Neural cell (in vitro differentiated cells): ENCODE data around the gene LRRC72. TPM values are rescaled to one million over a fixed set of nuclear protein-coding genes. Genes with fewer than 3 reads are reported as not detected.

Source experiments
- H2AFZ ChIP-seq: fragments of 200-600, 300-800 bp; sonication (generic), shearing (Covaris generic); 2 replicates; pipeline ENCODE4 v1.6.0; 2014; ENCODE audit warnings: low read depth, mild to moderate bottlenecking, antibody characterized with exemption, low read length, moderate library complexity
- H3F3A ChIP-seq: fragments of 200-600 bp; shearing (Covaris generic); 2 replicates; pipeline ENCODE4 v1.6.1; 2016; ENCODE audit warnings: mild to moderate bottlenecking, moderate library complexity, mixed read lengths, antibody characterized with exemption, low read length; ENCODE audit not compliant: insufficient read depth, poor library complexity, severe bottlenecking
- H3K27ac ChIP-seq: fragments of 200-600, 300-800 bp; sonication (generic), shearing (Covaris generic); 2 replicates; pipeline ENCODE4 v1.5.1; 2014; ENCODE audit warnings: mild to moderate bottlenecking, low read length, moderate library complexity
- H3K27me3 ChIP-seq: fragments of 300-800, 200-600 bp; sonication (generic), shearing (Covaris generic); 2 replicates; pipeline ENCODE4 v1.6.0; 2014; ENCODE audit warnings: mild to moderate bottlenecking, low read depth, low read length, moderate library complexity; ENCODE audit not compliant: insufficient read depth
- H3K36me3 ChIP-seq: fragments of 300-800, 200-600 bp; sonication (generic), shearing (Covaris generic); 2 replicates; pipeline ENCODE4 v1.5.1; 2014; ENCODE audit warnings: mild to moderate bottlenecking, antibody characterized with exemption, low read length, moderate library complexity; ENCODE audit not compliant: insufficient read depth
- H3K4me2 ChIP-seq: fragments of 300-800, 200-600 bp; sonication (generic), shearing (Covaris generic); 2 replicates; pipeline ENCODE4 v1.6.0; 2014; ENCODE audit warnings: mild to moderate bottlenecking, low read length
- H3K4me3 ChIP-seq: fragments of 300-800, 200-600 bp; sonication (generic), shearing (Covaris generic); 2 replicates; pipeline ENCODE4 v1.5.1; 2014; ENCODE audit warnings: mild to moderate bottlenecking, low read length, moderate library complexity
- H3K79me2 ChIP-seq: fragments of 200-600 bp; shearing (Covaris generic); replicated peaks from 2 replicates; pipeline ENCODE4 v1.6.0; 2014; ENCODE audit warnings: mild to moderate bottlenecking, low read length, moderate library complexity; ENCODE audit not compliant: insufficient read depth
- H3K9ac ChIP-seq: fragments of 300-800, 200-600 bp; sonication (generic), shearing (Covaris generic); 2 replicates; pipeline ENCODE4 v1.6.1; 2016; ENCODE audit warnings: mild to moderate bottlenecking, low read length, mixed read lengths
- H3K9me2 ChIP-seq: fragments of 200-600 bp; shearing (Covaris generic); 2 replicates; pipeline ENCODE4 v1.6.1; 2016; ENCODE audit warnings: mild to moderate bottlenecking, low read length, mixed read lengths; ENCODE audit not compliant: insufficient read depth
- H3K9me3 ChIP-seq: fragments of 200-600, 300-800 bp; sonication (generic), shearing (Covaris generic); 2 replicates; pipeline ENCODE4 v1.6.1; 2016; ENCODE audit warnings: mild to moderate bottlenecking, mixed run types, low read length, moderate library complexity, mixed read lengths
- H4K20me1 ChIP-seq: fragments of 200-600 bp; shearing (Covaris generic); 2 replicates; pipeline ENCODE4 v1.6.1; 2016; ENCODE audit warnings: mild to moderate bottlenecking, mixed run types; ENCODE audit not compliant: insufficient read depth
- EP300 ChIP-seq: fragments of 450-650 bp; conservative IDR thresholded peaks from 2 replicates; pipeline ENCODE4 v1.6.1; 2014; ENCODE audit warnings: antibody characterized with exemption, mild to moderate bottlenecking, moderate library complexity; ENCODE audit not compliant: poor library complexity, severe bottlenecking
- EZH2 ChIP-seq: fragments of 200-600, 300-800 bp; shearing (Covaris generic), sonication (generic); IDR thresholded peaks from 2 replicates; pipeline ENCODE4 v1.6.1; 2014; ENCODE audit warnings: antibody characterized with exemption, low read length, borderline replicate concordance, mild to moderate bottlenecking; ENCODE audit not compliant: insufficient read depth, poor library complexity, severe bottlenecking
- MXI1 ChIP-seq: fragments of 450-650 bp; conservative IDR thresholded peaks from 2 replicates; pipeline ENCODE4 v1.6.1; 2014; ENCODE audit warnings: antibody characterized with exemption, mild to moderate bottlenecking; ENCODE audit not compliant: poor library complexity, severe bottlenecking
- POLR2AphosphoS5 ChIP-seq: IDR thresholded peaks from 2 replicates; pipeline ENCODE4 v1.6.1; 2012
- RAD21 ChIP-seq: fragments of 450-650 bp; conservative IDR thresholded peaks from 2 replicates; pipeline ENCODE4 v1.6.1; 2014; ENCODE audit warnings: antibody characterized with exemption, mild to moderate bottlenecking, moderate library complexity
- SMC3 ChIP-seq: fragments of 450-650 bp; conservative IDR thresholded peaks from 2 replicates; pipeline ENCODE4 v1.6.1; 2014; ENCODE audit warnings: antibody characterized with exemption, mild to moderate bottlenecking, moderate library complexity; ENCODE audit not compliant: poor library complexity
- TAF1 ChIP-seq: IDR thresholded peaks from 2 replicates; pipeline ENCODE4 v1.6.1; 2012; ENCODE audit warnings: low read depth
- polyA plus RNA-seq: library from polyadenylated mRNA; depleted of rRNA; stranded (reverse); fragments of >200 nt; gene quantifications from 2 replicates; pipeline ENCODE4 v1.2.3, GENCODE V29; 2014
- TF ChIP-seq, protein P1 (sequence below): fragments of 450-650 bp; IDR thresholded peaks from 2 replicates; pipeline ENCODE4 v1.5.1; 2014; ENCODE audit warnings: antibody characterized with exemption, mild to moderate bottlenecking, moderate library complexity; ENCODE audit not compliant: poor library complexity, severe bottlenecking
- TF ChIP-seq, protein P2 (sequence below): IDR thresholded peaks from 2 replicates; pipeline ENCODE4 v1.6.1; 2012; ENCODE audit warnings: borderline replicate concordance

The LRRC72 gene
- polyA plus RNA-seq, 1 donor from 2014 or later: not detected

DNA sequence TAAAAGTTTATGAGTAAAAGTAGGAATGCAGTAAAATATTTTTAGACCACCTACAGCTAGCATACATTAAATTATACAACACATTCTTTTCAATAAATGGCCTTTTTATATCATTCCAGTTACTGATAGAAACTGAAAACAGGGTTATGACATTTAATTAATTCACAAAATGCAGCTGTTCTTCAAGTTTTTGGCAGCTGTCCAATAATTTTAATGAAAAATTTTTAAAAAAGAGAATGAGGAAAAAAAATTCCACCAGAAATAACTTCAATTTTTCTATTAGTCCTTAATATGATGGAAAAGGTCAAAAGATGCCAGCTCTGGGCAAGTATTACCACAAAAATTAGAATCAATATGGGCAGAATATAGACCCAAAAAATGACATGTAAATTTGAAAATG lies 11.9 kb upstream of the LRRC72 start:
- Histone ChIP-seq H3K9me3 (no peaks in the 10 kb centered on the region), H4K20me1 (no peaks in the 10 kb centered on the region), H3K27ac (no peak overlapping the region), H3F3A (no peaks in the 10 kb centered on the region), H3K36me3 (no peaks in the 10 kb centered on the region), H3K9ac (no peak overlapping the region), H3K27me3 (no peaks in the 10 kb centered on the region), H2AFZ (no peak overlapping the region), H3K9me2 (no peaks in the 10 kb centered on the region), H3K4me2 (no peak overlapping the region), H3K4me3 (no peak overlapping the region), H3K79me2 (no peaks in the 10 kb centered on the region)
- TF ChIP-seq, protein P1, sequence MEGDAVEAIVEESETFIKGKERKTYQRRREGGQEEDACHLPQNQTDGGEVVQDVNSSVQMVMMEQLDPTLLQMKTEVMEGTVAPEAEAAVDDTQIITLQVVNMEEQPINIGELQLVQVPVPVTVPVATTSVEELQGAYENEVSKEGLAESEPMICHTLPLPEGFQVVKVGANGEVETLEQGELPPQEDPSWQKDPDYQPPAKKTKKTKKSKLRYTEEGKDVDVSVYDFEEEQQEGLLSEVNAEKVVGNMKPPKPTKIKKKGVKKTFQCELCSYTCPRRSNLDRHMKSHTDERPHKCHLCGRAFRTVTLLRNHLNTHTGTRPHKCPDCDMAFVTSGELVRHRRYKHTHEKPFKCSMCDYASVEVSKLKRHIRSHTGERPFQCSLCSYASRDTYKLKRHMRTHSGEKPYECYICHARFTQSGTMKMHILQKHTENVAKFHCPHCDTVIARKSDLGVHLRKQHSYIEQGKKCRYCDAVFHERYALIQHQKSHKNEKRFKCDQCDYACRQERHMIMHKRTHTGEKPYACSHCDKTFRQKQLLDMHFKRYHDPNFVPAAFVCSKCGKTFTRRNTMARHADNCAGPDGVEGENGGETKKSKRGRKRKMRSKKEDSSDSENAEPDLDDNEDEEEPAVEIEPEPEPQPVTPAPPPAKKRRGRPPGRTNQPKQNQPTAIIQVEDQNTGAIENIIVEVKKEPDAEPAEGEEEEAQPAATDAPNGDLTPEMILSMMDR: no peak
- no peak for TF ChIP-seq EP300
- no peak for TF ChIP-seq POLR2AphosphoS5
- no peak for TF ChIP-seq SMC3
- no peak for TF ChIP-seq MXI1
- TF ChIP-seq, protein P2, sequence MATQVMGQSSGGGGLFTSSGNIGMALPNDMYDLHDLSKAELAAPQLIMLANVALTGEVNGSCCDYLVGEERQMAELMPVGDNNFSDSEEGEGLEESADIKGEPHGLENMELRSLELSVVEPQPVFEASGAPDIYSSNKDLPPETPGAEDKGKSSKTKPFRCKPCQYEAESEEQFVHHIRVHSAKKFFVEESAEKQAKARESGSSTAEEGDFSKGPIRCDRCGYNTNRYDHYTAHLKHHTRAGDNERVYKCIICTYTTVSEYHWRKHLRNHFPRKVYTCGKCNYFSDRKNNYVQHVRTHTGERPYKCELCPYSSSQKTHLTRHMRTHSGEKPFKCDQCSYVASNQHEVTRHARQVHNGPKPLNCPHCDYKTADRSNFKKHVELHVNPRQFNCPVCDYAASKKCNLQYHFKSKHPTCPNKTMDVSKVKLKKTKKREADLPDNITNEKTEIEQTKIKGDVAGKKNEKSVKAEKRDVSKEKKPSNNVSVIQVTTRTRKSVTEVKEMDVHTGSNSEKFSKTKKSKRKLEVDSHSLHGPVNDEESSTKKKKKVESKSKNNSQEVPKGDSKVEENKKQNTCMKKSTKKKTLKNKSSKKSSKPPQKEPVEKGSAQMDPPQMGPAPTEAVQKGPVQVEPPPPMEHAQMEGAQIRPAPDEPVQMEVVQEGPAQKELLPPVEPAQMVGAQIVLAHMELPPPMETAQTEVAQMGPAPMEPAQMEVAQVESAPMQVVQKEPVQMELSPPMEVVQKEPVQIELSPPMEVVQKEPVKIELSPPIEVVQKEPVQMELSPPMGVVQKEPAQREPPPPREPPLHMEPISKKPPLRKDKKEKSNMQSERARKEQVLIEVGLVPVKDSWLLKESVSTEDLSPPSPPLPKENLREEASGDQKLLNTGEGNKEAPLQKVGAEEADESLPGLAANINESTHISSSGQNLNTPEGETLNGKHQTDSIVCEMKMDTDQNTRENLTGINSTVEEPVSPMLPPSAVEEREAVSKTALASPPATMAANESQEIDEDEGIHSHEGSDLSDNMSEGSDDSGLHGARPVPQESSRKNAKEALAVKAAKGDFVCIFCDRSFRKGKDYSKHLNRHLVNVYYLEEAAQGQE: no peak
- TF ChIP-seq RAD21: no peak
- no peak for TF ChIP-seq EZH2
- no peak for TF ChIP-seq TAF1

- Histone ChIP-seq H3K9ac (no peak overlapping the region), H3K9me2 (no peaks in the 10 kb centered on the region), H3K9me3 (no peaks in the 10 kb centered on the region)
Measured at GRCh38 chr7:16515785-16516685, 10.6 kb upstream of the LRRC72 start.

More at GRCh38 chr7:16515785-16516685, 10.6 kb upstream of the LRRC72 start:
- no peaks in the 10 kb centered on the region for H3K27me3 ChIP-seq
- no peak overlapping the region for H3K4me3 ChIP-seq
- H3K36me3 ChIP-seq: no peaks in the 10 kb centered on the region
- H3F3A ChIP-seq: no peaks in the 10 kb centered on the region
- no peak overlapping the region for H3K27ac ChIP-seq
- no peaks in the 10 kb centered on the region for H4K20me1 ChIP-seq
- H2AFZ ChIP-seq: no peak overlapping the region
- no peaks in the 10 kb centered on the region for H3K79me2 ChIP-seq
- TF ChIP-seq SMC3 (no peak), POLR2AphosphoS5 (no peak), MXI1 (no peak), EP300 (no peak), RAD21 (no peak), TAF1 (no peak), EZH2 (no peak)
- TF ChIP-seq, protein P1: no peak
- TF ChIP-seq, protein P2: no peak
- H3K4me2 ChIP-seq: no peak overlapping the region
